IPS DF 4.7 (cell line): Measurements from ENCODE around the gene URB1.
"Not testable (repeated sequence)": the region's sequence is repeated elsewhere in the genome, so short reads cannot be mapped to it uniquely, and the experiment has no call there.

Experiments
- DNase-seq: peaks from one replicate; pipeline ENCODE4 v3.0.0-alpha.2; 2013; ENCODE audit warnings: low spot score; ENCODE audit errors: extremely low read depth

URB1 gene

GRCh38 chr21:32299695-32300094 lies 93.1 kb downstream of the URB1 start:
- DNase-seq: no peak

GRCh38 chr21:32298658-32299081 lies 94.1 kb downstream of the URB1 start, which contains the start of gene MRAP:
MRAP (plus strand) TSS chr21:32298855; CDS start chr21:32298972, 117 bp downstream.
- no peak for DNase-seq

GRCh38 chr21:32298148-32298559 lies 94.7 kb downstream of the URB1 start:
- DNase-seq: no peak

GRCh38 chr21:32297449-32297848 lies 95.4 kb downstream of the URB1 start:
- DNase-seq: no peak

GRCh38 chr21:32285476-32285875 lies 107.3 kb downstream of the URB1 start:
- no peak for DNase-seq

GRCh38 chr21:32282992-32283391 lies 109.8 kb downstream of the URB1 start:
- DNase-seq: no peak

- no peak for DNase-seq
Observed at GRCh38 chr21:32281531-32281930, 111.3 kb downstream of the URB1 start.

GRCh38 chr21:32279377-32279680 lies 113.5 kb downstream of the URB1 start:
- no peak for DNase-seq

- peak; percentile 46 for DNase-seq
Observed at GRCh38 chr21:32278518-32279376, 114.1 kb downstream of the URB1 start, which contains the start of gene MIS18A. MIS18A (minus strand) TSS chr21:32279049; CDS start chr21:32279014, 35 bp downstream.

- no peak for DNase-seq
Observed at GRCh38 chr21:32278103-32278502, 114.7 kb downstream of the URB1 start.

- no peak for DNase-seq
Observed at GRCh38 chr21:32276671-32277070, 116.1 kb downstream of the URB1 start.

- DNase-seq: no peak
Observed at GRCh38 chr21:32270748-32271147, 122.1 kb downstream of the URB1 start.

GRCh38 chr21:32265321-32265720 lies 127.5 kb downstream of the URB1 start:
- not testable (repeated sequence) for DNase-seq

GRCh38 chr21:32261929-32262328 lies 130.9 kb downstream of the URB1 start:
- no peak for DNase-seq
